A204.1 (cell line): ENCODE data around the gene CNN2.

Source experiments
- FAIRE-seq: peaks from 2 replicates; lab custom pipeline; 2012; peaks lifted over from hg19 to GRCh38; lab: Jason Lieb, UNC

CNN2 gene

DNA sequence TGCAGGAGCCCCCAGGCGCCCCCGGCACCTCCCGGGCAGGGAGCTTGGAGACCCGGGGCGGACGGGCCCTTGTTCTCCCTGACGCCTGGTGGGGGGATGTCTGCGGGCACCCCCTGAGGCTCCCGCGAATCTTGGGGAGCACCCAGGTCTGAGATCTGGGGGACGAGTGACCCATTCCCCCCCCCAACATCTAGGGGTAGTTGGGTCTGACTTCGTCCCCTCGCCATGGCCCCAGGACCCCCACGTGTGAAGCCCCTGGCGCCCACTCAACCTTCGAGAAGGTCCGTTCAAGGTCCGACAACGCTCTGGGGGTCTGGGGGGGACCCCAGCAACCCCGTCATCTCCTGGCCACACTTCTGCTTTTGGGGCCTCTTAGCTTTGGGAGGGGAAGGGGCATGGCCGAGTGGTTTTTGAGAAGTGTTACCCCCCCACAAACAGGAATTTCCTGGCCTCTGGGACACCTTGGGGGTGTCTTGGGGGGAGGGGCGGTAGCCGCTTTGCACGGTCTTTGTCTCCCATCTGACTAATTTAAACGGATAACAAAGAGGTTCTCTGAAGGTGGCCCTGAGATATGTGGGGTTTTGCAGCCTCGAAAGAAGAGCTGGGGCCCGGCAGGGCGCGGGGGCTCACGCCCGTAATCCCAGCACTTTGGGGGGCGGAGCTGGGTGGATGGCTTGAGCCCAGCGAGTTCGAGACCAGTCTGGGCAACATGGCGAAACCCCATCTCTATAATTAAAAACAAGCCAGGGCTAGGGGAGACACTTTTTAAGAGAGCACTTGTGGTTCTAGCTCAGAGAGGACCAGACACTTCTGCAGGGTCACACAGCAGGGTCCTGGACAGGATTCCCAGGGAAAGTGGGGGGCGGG lies 608 bp downstream of the CNN2 start:
- FAIRE-seq = no peak

DNA sequence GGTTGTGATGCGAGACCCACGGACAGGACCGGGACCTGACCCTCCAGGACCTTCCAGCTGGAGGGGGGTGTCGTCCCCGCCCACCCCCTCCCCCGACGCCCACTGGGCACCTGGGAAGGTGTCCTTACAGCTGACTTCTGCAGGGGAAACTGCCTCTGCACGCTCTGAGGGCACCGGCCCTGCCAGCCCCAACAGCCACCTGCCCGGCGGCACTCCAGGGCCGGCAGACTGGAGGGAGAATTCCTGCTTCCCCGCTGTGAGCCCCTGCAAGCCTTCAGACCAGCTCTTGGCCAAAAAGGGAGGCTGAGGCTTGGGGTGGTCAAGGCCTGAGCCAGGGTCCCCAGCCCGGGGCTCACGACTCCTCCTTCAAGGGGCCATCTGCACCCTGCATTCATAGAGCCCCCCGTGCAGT lies 1.2 kb downstream of the CNN2 start:
- FAIRE-seq = no peak

DNA sequence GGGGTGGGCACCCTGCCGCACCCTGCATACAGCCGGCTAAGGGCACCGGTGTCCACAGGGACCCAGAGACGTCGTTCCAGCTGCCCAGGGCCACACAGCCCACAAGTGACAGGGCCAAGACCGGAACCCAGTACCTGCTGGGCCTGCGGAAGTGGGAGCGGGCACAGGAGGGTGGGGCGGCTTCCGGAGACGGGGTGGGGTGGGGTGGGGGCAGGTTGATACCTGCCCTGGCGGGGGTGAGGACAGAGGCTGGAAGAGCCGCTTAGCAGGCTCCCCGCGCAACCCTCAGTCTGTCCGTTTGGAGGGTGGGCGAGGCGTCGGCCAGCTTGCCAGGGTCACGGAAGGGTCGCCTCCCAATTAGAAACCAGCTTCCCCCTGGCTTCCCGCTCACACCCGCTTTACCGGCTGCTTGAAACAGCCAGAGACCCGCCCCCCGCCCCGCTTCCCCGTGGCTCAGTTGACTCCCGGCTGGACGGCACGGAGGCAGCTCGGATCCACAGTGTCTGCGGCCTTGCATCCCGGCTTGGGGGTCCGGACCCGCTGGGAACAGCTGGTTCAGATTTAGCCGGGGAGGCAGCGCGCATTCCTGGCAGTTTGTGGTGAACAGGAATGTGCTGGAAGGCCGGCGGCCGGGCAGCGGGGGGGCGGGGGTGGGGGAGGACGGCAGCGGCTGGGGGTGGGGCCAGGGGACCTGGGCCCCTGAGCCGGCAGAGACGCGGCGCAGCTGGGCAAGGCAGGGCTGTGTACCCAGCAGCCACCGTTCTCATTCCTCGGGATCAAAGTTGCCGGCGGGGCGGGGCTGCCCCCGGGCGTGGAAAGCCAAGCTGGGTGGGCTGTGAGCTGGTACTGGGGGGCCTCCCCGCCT lies 1.9 kb downstream of the CNN2 start:
- FAIRE-seq = no peak

DNA sequence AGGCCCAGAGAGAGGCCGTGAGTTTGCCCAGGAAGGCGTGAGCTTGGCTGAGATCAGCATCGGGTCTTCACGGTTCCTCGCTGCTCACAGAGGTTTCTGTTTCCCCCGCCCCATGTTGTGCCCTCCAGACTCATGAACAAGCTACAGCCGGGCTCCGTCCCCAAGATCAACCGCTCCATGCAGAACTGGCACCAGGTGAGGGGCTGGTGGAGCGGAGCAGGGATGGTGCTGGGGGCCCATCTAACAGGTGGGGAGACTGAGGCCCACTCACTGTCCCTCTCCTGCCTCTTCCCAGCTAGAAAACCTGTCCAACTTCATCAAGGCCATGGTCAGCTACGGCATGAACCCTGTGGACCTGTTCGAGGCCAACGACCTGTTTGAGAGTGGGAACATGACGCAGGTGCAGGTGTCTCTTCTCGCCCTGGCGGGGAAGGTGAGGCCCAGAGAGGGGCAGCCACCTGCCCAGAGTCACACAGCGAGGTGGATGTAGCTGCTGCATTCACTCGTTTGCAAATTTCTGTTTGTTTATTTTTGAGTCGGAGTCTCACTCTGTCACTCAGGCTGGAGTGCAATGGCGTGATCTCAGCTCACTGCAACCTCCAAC lies 6.0 kb downstream of the CNN2 start:
- FAIRE-seq = no peak

DNA sequence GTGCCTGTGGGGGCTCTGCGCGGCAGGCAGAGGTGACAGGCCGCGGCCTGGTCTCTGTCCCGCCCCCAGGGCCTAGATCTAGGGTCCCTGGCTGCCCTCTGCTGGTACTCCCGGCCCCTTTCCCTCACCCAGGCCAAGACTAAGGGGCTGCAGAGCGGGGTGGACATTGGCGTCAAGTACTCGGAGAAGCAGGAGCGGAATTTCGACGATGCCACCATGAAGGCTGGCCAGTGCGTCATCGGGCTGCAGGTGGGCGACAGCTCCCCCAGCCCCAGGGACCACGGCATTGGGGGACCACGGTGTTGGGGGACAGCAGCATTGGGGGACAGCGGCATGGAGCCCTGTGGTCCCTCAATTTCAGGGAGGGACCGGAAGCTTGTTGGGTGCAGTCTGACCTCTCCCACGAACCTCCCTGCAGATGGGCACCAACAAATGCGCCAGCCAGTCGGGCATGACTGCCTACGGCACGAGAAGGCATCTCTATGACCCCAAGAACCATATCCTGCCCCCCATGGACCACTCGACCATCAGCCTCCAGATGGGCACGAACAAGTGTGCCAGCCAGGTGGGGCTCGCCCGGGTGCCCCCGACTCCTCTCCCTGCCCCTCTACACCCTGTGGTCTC lies 9.7 kb downstream of the CNN2 start:
- FAIRE-seq = no peak

DNA sequence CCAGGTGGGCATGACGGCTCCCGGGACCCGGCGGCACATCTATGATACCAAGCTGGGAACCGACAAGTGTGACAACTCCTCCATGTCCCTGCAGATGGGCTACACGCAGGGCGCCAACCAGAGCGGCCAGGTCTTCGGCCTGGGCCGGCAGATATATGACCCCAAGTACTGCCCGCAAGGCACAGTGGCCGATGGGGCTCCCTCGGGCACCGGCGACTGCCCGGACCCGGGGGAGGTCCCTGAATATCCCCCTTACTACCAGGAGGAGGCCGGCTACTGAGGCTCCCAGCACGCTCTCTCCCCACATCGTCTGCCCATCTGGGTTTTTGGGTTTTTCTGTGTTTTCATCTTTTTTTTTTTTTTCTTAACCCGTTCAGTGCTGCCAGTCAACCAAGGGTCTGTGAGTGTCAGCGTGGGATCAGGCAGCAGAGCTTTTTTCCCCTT lies 11.2 kb downstream of the CNN2 start:
- no peak for FAIRE-seq

DNA sequence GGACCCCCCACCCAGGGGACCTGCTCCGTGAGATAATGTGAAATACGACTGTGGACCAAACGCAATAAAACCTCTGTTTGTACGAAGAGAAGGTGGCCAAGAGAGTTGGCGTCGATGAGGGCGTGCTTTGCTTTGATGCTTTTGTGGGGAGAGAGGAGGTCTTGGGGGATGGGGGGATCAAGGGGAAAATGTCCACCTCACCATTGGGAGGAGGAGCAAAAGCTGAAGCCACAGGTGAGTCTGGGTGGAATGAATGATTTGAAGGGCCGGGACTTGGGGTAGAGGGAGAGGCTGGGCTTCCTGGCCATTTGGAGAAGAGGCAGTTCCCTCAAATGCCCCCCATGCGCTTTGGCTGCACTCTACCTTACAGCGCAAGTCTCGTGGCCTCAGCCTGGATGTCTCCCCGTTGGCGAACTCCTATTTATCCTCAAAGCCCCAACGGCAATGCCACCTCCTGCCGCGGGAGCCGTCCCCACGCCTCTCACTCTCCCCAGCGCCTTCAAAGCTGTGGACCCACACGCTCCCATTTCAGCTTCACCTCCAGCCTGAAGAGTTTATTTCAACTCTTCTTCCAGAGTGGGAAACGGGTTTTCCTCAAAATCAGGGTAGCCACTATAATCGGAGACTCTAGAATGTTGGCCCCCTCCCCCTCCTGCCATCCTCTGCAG lies 12.7 kb downstream of the CNN2 start:
- no peak for FAIRE-seq

DNA sequence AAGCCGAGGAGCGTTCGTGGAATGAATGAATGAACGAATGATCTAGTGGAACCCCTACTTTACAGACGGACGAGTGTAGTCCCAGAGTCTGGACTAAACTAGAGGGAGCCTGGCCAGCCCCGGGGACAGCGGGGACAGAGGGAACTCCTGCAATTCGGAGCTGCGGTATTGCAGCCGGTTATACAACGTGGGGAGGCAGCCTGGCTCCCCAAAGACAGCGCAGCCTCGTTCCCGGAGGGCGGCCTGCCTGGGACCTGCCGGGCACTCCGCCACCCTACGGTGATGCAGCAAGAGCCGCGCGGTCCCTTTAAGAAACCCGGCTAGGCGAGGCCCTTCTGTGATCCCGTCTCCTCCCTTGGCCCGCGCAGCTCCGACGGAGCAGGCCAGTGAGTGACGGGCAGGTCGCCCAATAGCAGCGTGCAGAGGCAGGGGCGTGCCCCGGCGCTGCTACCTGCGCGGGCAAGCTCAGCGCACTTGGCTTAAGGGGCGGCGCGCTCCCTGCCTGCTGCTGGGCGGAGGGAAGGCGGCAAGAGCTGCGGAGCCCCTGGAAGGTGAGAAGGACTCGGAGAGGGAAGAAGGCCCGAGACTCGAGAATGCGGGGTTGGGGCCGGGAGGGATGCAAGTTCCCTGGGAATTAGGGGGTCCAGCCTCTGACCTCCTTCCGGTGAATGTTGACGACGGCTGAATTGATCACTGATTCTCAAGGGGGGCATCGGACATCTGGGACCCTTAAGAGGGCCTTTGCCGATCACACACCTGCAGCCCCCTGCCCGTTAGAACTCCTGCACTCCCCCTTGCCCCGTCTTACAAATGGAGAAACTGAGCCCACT lies 13.5 kb downstream of the CNN2 start, which contains the start of gene ABCA7:
TSS of gene ABCA7 (plus strand) at position 462 of the 830 bp plus-strand sequence. CDS start 1,255 bp downstream, outside the sequence.
- FAIRE-seq = no peak

DNA sequence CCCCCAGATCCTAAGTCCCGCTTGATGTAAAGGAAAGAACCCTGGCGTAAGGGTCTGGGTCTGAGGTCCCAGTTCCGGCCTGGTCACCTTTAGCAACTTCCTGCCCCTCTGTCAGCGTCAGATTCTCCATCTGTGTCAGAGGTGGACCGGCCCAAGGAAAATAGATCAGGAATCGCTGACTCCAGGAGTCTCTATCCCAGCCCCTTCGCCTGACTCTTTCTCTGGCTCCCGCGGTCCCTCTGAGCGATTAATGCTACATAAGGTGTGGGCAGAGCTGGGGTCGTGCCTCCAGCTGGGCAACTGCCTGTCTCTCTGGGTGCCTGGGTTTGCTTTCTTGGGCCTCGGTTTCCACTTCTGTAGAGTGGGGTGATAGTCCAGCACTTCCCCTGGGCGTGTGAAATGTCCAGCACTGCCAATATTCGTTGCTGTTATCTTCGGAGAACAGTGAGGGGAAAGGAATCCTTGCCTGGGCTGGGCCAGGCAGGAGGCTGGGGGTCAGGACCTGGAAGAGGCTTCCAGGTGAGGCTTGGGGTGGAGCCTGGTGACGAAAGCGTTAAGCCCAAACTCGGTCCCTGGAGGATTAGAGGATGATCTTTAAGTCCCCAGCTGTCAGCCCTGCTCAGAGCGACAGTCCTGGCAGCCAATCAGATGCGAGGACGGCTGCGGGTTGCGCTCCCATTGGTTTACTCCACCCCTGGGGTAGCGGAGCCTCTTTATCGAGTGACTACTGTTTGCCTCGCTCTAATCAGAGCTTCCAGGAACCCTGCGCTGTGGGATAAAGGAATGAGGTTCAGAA lies 14.3 kb downstream of the CNN2 start:
- FAIRE-seq = peak; percentile 34

DNA sequence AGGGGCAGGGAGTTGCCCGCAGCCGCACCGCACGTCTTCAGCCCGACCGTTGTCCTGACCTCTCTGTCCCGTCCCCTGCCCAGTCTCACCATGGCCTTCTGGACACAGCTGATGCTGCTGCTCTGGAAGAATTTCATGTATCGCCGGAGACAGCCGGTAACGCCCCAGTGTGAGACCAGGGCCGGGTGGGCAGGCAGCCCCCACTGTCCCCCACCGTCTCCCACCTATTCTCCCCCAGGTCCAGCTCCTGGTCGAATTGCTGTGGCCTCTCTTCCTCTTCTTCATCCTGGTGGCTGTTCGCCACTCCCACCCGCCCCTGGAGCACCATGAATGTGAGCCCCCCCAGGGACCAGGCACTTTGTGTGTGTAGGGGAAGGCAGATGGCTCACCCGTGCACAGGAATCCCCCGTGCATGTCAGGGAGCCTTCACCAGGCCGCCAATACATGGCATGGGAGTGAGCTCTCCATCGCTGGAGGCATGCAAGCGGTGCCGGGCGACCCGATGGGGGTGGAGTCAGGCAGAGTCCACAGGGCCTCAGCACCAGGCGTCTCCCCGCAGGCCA lies 14.9 kb downstream of the CNN2 start:
- FAIRE-seq = no peak

DNA sequence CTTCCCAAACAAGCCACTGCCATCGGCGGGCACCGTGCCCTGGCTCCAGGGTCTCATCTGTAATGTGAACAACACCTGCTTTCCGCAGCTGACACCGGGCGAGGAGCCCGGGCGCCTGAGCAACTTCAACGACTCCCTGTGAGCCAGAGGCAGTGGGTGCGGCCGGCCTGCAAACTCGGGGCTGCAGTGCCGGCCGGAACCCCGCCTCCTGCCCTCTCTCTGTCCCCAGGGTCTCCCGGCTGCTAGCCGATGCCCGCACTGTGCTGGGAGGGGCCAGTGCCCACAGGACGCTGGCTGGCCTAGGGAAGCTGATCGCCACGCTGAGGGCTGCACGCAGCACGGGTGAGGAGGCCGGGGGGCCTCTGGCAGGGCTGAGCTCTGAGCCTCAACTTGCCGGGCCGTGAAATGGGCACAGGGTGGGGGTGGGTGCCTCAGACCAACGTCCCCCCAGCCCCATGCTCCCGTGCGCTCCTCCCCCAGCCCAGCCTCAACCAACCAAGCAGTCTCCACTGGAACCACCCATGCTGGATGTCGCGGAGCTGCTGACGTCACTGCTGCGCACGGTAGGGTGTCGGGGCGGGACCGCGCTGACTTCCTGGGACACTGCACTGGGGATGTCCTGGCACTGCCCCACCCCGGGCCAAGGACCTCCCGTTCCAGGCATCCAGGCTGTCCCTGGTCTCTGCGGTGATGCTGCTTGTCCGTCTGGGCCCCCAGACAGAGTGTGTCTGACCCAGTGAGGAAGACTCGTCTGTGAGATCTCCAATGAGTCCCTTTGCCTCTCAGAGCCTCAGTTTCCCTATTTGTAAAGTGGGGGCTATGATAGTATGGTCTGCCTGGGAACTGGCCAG lies 15.7 kb downstream of the CNN2 start:
- no peak for FAIRE-seq

DNA sequence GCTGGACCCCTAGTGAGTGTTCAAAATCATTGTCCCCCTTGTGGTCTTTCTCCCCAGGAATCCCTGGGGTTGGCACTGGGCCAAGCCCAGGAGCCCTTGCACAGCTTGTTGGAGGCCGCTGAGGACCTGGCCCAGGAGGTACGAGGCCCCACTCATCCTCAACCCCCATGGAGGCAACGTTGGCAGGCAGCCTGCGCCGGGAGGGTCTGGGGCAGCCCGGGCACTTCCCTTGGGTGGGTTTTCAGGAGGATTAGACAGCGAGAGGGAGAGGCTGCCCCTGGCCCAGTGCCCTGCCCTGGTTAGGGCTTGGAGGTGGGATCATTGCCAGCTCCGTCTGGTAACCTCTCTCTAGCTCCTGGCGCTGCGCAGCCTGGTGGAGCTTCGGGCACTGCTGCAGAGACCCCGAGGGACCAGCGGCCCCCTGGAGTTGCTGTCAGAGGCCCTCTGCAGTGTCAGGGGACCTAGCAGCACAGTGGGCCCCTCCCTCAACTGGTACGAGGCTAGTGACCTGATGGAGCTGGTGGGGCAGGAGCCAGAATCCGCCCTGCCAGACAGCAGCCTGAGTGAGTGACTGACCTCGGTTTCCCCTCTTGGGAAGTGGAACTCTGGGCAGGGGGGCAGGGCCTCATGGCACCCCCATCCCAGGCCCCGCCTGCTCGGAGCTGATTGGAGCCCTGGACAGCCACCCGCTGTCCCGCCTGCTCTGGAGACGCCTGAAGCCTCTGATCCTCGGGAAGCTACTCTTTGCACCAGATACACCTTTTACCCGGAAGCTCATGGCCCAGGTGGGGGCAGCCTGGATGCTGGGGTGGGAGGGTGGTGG lies 16.5 kb downstream of the CNN2 start:
- no peak for FAIRE-seq

DNA sequence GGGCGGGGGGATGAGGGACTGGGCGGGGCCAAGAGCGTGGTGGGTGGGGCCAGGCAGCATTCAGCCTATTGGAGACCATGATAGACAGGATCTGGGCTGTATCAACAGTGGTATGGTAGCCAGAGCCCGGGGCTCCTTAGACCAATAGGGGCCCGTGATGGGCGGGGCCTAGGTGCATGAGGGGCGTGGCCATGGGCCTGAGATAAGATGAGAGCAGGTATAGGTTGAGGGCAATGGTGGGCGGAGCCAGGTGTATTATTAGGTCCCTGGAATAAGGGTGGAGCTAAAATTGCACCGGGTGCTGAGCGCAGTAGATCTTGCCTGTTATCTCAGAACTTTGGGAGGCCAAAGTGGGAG lies 18.8 kb downstream of the CNN2 start:
- no peak for FAIRE-seq

DNA sequence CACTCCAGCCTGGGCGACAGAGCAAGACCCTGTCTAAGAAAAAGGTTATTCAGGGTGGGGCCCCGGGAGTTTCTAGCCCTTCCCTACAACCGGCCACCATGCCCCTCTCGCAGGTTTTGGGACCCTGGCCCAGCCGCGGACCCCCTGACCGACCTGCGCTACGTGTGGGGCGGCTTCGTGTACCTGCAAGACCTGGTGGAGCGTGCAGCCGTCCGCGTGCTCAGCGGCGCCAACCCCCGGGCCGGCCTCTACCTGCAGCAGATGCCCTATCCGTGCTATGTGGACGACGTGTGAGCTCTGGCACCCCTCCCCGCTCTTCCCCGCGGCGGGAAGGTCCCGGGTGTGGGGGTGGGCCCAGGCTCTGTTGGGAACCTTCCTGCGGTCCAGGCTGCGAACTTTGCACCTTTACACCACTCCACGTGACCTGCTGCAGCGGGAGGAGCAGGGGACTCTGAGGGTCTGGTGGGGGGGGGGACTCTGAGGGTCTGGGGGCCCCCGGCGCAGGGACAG lies 19.8 kb downstream of the CNN2 start:
- no peak for FAIRE-seq

DNA sequence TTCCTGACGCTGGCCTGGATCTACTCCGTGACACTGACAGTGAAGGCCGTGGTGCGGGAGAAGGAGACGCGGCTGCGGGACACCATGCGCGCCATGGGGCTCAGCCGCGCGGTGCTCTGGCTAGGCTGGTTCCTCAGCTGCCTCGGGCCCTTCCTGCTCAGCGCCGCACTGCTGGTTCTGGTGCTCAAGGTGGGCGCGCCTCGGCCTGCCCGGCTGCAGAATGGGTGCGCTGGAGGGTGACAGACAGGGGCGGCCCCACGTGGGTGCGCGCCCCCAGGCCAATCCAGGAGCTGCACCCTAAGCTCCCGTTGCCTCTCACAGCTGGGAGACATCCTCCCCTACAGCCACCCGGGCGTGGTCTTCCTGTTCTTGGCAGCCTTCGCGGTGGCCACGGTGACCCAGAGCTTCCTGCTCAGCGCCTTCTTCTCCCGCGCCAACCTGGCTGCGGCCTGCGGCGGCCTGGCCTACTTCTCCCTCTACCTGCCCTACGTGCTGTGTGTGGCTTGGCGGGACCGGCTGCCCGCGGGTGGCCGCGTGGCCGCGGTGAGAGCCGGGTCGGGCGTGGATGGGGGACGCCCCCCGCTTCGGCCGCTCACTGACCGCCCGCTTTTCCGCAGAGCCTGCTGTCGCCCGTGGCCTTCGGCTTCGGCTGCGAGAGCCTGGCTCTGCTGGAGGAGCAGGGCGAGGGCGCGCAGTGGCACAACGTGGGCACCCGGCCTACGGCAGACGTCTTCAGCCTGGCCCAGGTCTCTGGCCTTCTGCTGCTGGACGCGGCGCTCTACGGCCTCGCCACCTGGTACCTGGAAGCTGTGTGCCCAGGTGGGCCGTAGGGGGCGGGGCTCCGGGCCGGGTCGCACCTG lies 20.7 kb downstream of the CNN2 start:
- FAIRE-seq = no peak

DNA sequence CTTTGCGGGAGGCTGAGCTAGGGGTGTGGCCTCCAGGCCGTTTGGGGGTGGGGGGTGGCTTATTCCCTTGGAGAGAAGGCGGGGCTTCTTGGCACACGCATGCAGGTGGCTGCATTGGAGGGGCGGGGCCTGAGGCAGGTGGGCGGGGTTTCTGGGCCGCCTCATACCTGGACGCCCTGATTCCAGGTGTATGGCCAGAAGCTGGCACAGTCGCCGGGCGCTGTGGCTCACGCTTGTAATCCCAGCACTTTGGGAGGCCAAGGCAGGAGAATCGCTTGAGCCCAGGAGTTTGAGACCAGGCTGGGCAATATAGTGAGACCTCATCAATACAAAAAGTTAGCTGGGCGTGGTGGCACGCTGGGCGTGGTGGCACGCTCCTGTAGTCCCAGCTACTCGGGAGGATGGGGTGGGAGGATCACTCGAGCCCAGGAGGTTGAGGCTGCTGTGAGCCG lies 21.3 kb downstream of the CNN2 start:
- FAIRE-seq = no peak

DNA sequence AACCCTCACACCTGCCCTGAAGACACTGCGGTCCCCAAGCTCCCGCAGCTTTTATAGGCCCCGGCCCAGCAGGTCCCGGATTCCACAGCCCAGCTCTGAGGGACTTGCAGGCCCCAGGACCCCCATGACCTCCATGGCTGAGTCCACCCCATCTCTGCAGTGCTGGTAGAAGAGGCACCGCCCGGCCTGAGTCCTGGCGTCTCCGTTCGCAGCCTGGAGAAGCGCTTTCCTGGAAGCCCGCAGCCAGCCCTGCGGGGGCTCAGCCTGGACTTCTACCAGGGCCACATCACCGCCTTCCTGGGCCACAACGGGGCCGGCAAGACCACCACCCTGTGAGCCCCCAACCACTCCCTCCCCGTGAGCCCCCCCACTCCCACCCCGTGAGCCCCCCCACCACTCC lies 22.7 kb downstream of the CNN2 start:
- FAIRE-seq = no peak
